HG02884 (cell line): Measurements from ENCODE around the gene SYS1.

ENCODE experiments used
- ATAC-seq: cut with Tn5 transposase; IDR thresholded peaks from one replicate; pipeline ENCODE4 v1.9.1; 2021; ENCODE audit warnings: mild to moderate bottlenecking, moderate library complexity; ENCODE audit not compliant: unreplicated experiment

The SYS1 gene

GRCh38 chr20:45374966-45375365, 12.0 kb downstream of the SYS1 start:
- no peak for ATAC-seq

GRCh38 chr20:45377269-45377668, 14.3 kb downstream of the SYS1 start:
- ATAC-seq, result no peak

DNA sequence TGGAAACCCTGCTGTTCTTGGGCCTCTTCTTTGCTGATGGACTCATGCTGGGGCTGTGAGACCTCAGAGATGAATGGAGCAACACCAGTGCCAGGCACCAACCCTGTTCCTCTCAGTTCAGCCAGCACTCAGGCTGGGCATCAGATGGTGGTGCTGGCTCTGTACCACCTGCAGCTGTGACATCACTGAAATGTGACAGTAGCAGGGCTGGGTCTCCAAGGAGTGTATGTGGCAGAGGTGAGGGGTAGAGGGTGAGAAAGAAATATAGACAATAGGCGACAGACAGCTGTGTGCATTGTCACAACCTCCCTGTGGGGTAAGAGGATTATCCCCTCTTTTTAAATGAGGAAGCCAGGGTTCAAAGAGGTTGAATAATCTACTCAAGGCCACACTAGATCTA, 15.2 kb downstream of the SYS1 start, which contains the start of gene TP53TG5:
Gene TP53TG5, minus strand, starts transcription at position 135 of the 400 bp plus-strand sequence. Its CDS starts 89 bp downstream, at position 46.
- ATAC-seq, result no peak

- ATAC-seq, result no peak
These were observed 24.3 kb downstream of the SYS1 start for GRCh38 chr20:45387274-45387673.

DNA sequence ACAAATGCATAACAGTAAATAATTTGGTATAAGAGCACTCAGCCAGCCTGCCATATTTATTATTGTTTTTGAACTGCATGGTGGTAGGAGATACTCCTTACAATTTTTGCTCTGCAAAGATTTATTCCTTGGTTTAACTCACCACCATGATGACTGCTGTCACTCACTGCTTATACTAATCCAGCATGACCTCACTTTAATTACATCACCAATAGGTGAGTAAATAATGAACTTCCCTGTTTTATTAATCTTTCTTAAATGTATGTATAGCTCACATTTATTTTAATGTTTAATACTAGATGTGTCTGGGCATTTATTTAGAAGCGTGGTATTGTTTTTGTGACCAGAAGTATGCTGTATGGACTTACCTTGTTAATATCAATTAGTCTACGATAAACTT, 28.0 kb downstream of the SYS1 start:
- ATAC-seq, result no peak

DNA sequence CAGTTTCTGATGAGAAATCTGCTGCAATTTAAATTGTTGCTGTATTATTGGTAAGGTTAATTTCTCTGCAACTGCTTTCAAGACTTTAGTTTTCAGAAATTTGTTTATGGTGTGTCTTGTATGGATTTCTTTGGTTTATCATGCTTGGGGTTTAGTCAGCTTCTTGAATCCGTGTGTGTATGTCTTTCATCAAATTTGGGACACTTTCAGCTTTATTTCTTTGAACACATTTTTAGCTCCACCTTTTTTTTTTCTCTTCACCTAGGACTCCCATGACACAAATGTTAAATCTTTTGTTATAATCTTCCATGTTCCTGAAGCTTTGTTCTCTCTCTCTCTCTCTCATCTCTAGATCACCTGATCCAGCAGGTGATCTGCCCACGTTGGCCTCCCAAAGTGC, 28.6 kb downstream of the SYS1 start:
- no peak for ATAC-seq

DNA sequence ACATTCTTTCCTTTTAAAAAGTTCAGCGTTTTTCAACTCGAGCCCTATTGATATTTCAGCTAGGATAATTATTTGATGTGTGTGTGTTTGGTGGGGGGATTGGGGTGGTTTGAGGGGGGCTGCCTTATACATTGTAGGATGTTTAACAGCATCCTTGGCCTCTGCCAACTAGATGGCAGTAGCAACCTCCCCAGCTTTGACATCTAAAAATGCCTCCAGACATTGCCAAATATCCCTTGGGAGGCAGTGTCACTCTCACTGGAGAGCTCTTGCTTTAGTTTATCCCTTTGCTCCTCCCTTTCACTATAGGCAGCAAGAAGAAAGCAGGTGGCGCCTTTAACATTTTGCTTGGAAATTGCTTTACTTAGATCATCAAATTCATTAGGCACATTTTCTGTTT, 29.8 kb downstream of the SYS1 start:
- ATAC-seq, result no peak

GRCh38 chr20:45394221-45395113, 31.5 kb downstream of the SYS1 start:
- ATAC-seq, result no peak

GRCh38 chr20:45395114-45395415, 32.1 kb downstream of the SYS1 start:
- no peak for ATAC-seq

- no peak for ATAC-seq
These were observed 36.1 kb downstream of the SYS1 start for GRCh38 chr20:45399018-45399417.

- no peak for ATAC-seq
These were observed 37.5 kb downstream of the SYS1 start for GRCh38 chr20:45400346-45401031.

DNA sequence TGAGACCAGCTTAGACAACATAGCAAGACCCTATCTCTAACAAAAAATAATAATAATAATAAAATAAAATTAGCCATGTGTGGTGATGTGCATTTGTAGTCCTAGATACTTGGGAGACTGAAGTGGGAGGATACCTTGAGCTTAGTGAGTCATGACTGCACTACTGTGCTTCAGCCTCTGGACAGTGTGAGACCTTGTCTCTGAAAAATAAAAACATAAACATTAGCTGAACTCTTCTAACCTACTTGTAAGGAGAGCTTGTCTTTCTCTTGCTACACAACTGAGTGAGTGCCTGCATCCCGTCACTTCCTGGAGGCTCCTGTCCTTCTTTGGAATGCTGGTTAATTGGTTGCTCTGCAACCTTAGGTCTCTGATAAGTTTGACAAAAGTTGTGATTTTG, 40.0 kb downstream of the SYS1 start:
- ATAC-seq, result no peak

DNA sequence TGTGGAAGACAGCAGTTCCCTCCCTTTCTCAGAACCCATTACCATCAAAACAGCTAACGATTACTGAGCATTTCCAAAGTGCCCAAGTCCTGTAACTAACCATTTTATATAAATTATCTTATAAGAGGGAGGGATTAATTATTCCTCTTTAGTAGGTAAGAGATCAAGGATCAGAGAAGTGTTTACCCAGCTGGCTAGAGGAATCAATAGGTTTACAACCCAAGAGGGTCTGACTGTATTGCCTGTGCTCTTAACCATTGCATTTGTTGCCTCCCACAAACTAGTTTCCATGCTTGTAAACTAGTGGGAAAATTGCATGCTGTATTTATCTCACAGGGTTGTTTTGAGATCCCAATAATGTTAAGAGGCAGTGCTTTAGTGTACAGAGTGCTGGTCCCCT, 41.5 kb downstream of the SYS1 start:
- no peak for ATAC-seq

- ATAC-seq, result no peak
These were observed 42.8 kb downstream of the SYS1 start for GRCh38 chr20:45405571-45406259.

DNA sequence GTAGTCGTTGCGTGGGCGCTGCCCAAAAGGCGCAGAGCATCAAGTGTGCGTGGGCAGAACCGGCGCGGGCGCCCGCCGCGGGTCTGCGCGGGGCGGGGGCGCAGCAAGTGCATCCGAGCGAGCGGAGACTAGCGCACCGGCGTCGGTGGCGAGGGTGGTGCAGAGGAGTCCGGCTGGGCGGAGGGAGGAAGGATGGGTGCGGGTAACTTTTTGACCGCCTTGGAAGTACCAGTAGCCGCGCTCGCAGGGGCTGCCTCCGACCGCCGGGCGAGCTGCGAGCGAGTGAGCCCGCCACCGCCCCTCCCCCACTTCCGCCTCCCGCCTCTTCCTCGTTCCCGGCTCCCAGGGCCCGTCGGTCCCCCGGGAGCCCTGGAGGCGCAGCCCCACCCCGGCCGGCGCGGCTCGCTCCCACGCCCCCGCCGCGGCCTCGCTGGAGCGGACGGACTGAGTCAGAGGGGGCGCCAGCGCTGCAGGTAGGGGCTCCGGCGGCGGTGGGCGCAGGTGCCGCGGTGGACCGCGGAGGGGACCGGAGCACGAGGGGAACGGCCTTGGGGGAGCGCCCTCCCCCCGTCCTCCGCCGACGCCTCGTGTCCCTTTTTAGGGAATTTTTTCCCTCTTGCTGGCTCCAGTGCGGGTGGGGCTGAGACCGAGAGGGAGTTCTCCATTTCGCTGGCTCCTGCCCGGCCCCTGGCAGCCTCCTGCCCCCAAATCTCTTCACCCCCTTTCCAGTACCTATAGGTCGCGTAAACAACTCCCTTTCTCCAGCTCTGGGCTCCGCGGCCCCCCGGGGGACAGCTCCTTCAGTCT, 43.5 kb downstream of the SYS1 start:
- ATAC-seq, result no peak

- no peak for ATAC-seq
These were observed 44.2 kb downstream of the SYS1 start for GRCh38 chr20:45407067-45407745.

DNA sequence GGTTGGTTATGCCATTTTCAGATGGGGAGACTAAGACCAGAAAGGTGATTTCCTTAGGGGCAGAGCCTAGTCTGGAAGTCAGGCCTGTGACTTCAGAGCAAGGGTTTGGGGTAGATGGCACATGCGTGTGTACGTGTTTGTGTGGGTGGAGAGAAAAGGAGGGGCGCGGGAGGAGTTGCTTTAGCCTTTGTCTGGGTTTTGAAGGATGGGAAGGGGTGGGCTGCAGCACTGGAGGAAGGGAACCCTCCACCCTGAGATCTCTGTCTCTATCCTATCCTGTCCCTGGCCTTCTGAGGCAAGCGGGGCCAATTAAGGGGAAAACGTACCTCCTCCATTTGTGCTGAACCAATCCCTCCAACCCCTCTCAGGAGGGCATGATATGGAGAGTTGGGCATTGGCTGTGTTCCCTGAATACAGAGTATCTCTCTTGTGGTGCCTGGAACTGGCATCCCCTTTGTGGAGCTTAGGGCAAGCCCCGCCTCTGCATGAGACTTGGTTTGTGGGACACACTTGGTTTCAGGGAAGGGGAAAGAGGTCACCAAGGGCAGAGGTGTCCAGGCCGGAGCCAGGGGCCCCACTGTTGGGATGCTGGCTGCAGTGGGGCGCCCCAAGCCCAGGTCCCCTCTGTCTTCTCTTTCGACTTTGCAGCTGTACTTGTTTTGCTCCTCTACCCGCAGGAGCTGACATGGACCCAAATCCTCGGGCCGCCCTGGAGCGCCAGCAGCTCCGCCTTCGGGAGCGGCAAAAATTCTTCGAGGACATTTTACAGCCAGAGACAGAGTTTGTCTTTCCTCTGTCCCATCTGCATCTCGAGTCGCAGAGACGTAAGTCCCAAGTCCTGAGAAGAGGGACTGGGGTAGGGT, 45.1 kb downstream of the SYS1 start, which contains the start of gene DBNDD2:
Gene DBNDD2, plus strand, starts transcription at position 507 of the 863 bp plus-strand sequence. Its CDS starts 179 bp downstream, at position 686.
- no peak for ATAC-seq

DNA sequence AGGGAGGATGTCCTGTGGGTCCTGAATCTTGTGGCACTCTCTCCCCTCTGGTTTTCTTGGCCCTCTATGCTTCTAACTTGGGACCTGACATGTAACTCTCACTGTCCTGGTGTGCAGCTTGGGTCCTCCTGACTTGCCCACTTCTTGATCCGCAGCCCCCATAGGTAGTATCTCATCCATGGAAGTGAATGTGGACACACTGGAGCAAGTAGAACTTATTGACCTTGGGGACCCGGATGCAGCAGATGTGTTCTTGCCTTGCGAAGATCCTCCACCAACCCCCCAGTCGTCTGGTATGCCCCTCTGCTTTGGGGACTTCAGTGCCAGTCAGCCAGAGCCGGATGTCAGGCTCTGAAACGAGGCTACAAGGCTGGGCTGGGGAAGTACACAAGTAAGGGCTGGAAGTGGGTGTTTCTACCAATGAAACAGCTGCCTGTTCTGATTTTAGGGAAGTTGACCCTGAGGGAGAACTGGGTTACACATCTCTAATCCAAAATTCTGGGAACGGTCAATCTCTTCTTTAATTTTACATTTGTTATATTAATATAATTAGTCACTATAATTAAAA, 45.8 kb downstream of the SYS1 start:
- no peak for ATAC-seq
